CD8-positive, alpha-beta memory T cell (primary cell): ENCODE data around the gene METTL21A. TPM values are rescaled to one million over a fixed set of nuclear protein-coding genes. Genes with fewer than 3 reads are reported as not detected.
A peak's percentile ranks its signal among the peaks of the same experiment; 100 is the strongest.

Experiments
- CTCF ChIA-PET: fragments of 350-600 bp; sonication (Branson Sonifier 250); formaldehyde crosslinking; loops from one replicate; lab custom pipeline; 2021; ENCODE audit warnings: antibody characterized with exemption; lab: Charles Lee
- POLR2A ChIA-PET: fragments of 350-600 bp; sonication (Branson Sonifier 250); formaldehyde crosslinking; loops from one replicate; lab custom pipeline; 2021; ENCODE audit warnings: antibody characterized with exemption; lab: Charles Lee
- DNase-seq, 5 donors: peaks; one replicate each; pipeline versions ENCODE4 v3.0.0 to v3.0.0-alpha.2; 2020 to 2022; ENCODE audit warnings: mixed read lengths in 1 of 5
- H3K27ac ChIP-seq: one replicate; pipeline ENCODE4 v1.7.0; 2013; ENCODE audit warnings: low read depth, mild to moderate bottlenecking, low read length, moderate library complexity
- H3K27me3 ChIP-seq: 2 replicates; pipeline ENCODE4 v1.7.0; 2013; ENCODE audit warnings: low read length, mild to moderate bottlenecking; ENCODE audit not compliant: insufficient read depth, poor library complexity, severe bottlenecking
- H3K36me3 ChIP-seq: 2 replicates; pipeline ENCODE4 v1.7.0; 2013; ENCODE audit warnings: mild to moderate bottlenecking, low read length, moderate library complexity; ENCODE audit not compliant: insufficient read depth
- H3K4me1 ChIP-seq: 2 replicates; pipeline ENCODE4 v1.7.0; 2013; ENCODE audit warnings: mild to moderate bottlenecking, low read length, moderate library complexity; ENCODE audit not compliant: insufficient read depth
- H3K4me3 ChIP-seq: 2 replicates; pipeline ENCODE4 v1.7.0; 2013; ENCODE audit warnings: mild to moderate bottlenecking, low read length
- H3K9me3 ChIP-seq: 2 replicates; pipeline ENCODE4 v1.7.0; 2013; ENCODE audit warnings: mild to moderate bottlenecking, low read length
- H3K27ac Mint-ChIP-seq, 8 donors: one replicate each; pipeline ENCODE4 v1.8.0; 2020 to 2021; ENCODE audit warnings: mixed read lengths in 8 of 8, mild to moderate bottlenecking in 6 of 8, inconsistent platforms in 3 of 8, moderate library complexity in 3 of 8
- H3K27me3 Mint-ChIP-seq, 2 donors: one replicate each; pipeline ENCODE4 v1.8.0; 2020 to 2021; ENCODE audit warnings: mixed read lengths in 2 of 2, mild to moderate bottlenecking in 1 of 2, moderate library complexity in 1 of 2
- H3K36me3 Mint-ChIP-seq, 3 donors: one replicate each; pipeline ENCODE4 v1.8.0; 2020 to 2021; ENCODE audit warnings: mixed read lengths in 3 of 3, inconsistent platforms in 1 of 3, mild to moderate bottlenecking in 1 of 3
- H3K4me1 Mint-ChIP-seq, 3 donors: one replicate each; pipeline ENCODE4 v1.8.0; 2020 to 2021; ENCODE audit warnings: mixed read lengths in 3 of 3, inconsistent platforms in 1 of 3, mild to moderate bottlenecking in 1 of 3
- H3K4me3 Mint-ChIP-seq, 7 donors: one replicate each; pipeline ENCODE4 v1.8.0; 2020 to 2021; ENCODE audit warnings: mixed read lengths in 7 of 7, mild to moderate bottlenecking in 6 of 7, moderate library complexity in 4 of 7, inconsistent platforms in 2 of 7
- H3K9me3 Mint-ChIP-seq, 5 donors: one replicate each; pipeline ENCODE4 v1.8.0; 2020 to 2022; ENCODE audit warnings: mixed read lengths in 5 of 5, mild to moderate bottlenecking in 3 of 5, moderate library complexity in 2 of 5, inconsistent platforms in 1 of 5
- polyA plus RNA-seq: library from polyadenylated mRNA; unstranded; fragments of 300-500 nt; fragmentation: Illumina TruSeq; gene quantifications from one replicate; pipeline ENCODE4 v1.2.3, GENCODE V29; 2021
- total RNA-seq, 2 experiments: library from RNA; stranded (reverse); gene quantifications; one replicate each; pipeline ENCODE4 v1.2.3, GENCODE V29; 2021

The METTL21A gene
- total and polyA plus RNA-seq, 3 experiments from 2014 or later = 30.4 to 32.8 (median 31.5) TPM

GRCh38 chr2:207587305-207587704, 37.9 kb downstream of the METTL21A start:
- peak overlapping the region in 4 of 8 donors; percentile 2 to 82 (median 48) for H3K27ac Mint-ChIP-seq
- H3K4me3 Mint-ChIP-seq = no peak overlapping the region
- H3K36me3 ChIP-seq = peaks cover 23% of the 10 kb centered on the region
- H3K4me1 Mint-ChIP-seq = peaks cover 27 to 40% (median 28%) of the 10 kb centered on the region in 3 donors
- POLR2A ChIA-PET = no interaction called here
- CTCF ChIA-PET = interaction anchor here (0.7 to 0.8 kb wide), 2 partner anchors 16 to 419 kb away, joined by 3 read pairs; no protein-coding TSS in a partner anchor
- H3K36me3 Mint-ChIP-seq = peaks cover 48 to 87% (median 52%) of the 10 kb centered on the region in 3 donors
- H3K9me3 ChIP-seq = no peaks in the 10 kb centered on the region
- H3K9me3 Mint-ChIP-seq = peaks cover 0 to 5% (median 2%) of the 10 kb centered on the region in 5 donors
- no peak overlapping the region for H3K4me3 ChIP-seq
- no peak for DNase-seq
- H3K4me1 ChIP-seq = no peaks in the 10 kb centered on the region
- H3K27ac ChIP-seq = no peak overlapping the region
- no peaks in the 10 kb centered on the region for H3K27me3 ChIP-seq
- H3K27me3 Mint-ChIP-seq = no peaks in the 10 kb centered on the region

GRCh38 chr2:207584952-207585351, 40.2 kb downstream of the METTL21A start:
- CTCF ChIA-PET = no interaction called here
- H3K36me3 Mint-ChIP-seq = peaks cover 34 to 86% (median 44%) of the 10 kb centered on the region in 3 donors

GRCh38 chr2:207571370-207571769, 53.8 kb downstream of the METTL21A start:
- H3K27ac ChIP-seq = no peak overlapping the region
- Mint-ChIP-seq H3K36me3 (peaks cover 8 to 81% (median 28%) of the 10 kb centered on the region in 3 donors), H3K27ac (peak overlapping the region in 3 of 8 donors; percentile 17 to 50 (median 42)), H3K4me1 (peaks cover 18 to 35% (median 30%) of the 10 kb centered on the region in 3 donors), H3K27me3 (no peaks in the 10 kb centered on the region), H3K9me3 (no peaks in the 10 kb centered on the region), H3K4me3 (no peak overlapping the region)
- no peaks in the 10 kb centered on the region for H3K9me3 ChIP-seq
- H3K27me3 ChIP-seq = no peaks in the 10 kb centered on the region
- H3K36me3 ChIP-seq = peaks cover 38% of the 10 kb centered on the region
- POLR2A ChIA-PET = no interaction called here
- no peaks in the 10 kb centered on the region for H3K4me1 ChIP-seq
- no peak for DNase-seq
- CTCF ChIA-PET = no interaction called here
- no peak overlapping the region for H3K4me3 ChIP-seq

More at GRCh38 chr2:207584952-207585351, 40.2 kb downstream of the METTL21A start:
- Mint-ChIP-seq H3K4me3 (no peak overlapping the region), H3K9me3 (no peaks in the 10 kb centered on the region), H3K27ac (peak overlapping the region in 4 of 8 donors; percentile 8 to 49 (median 14)), H3K4me1 (peaks cover 31 to 36% (median 35%) of the 10 kb centered on the region in 3 donors), H3K27me3 (no peaks in the 10 kb centered on the region)
- no peaks in the 10 kb centered on the region for H3K4me1 ChIP-seq
- no peak for DNase-seq
- no peak overlapping the region for H3K27ac ChIP-seq
- H3K36me3 ChIP-seq = peaks cover 30% of the 10 kb centered on the region
- no peaks in the 10 kb centered on the region for H3K27me3 ChIP-seq
- POLR2A ChIA-PET = no interaction called here
- H3K4me3 ChIP-seq = no peak overlapping the region
- H3K9me3 ChIP-seq = no peaks in the 10 kb centered on the region

- H3K9me3 ChIP-seq = no peaks in the 10 kb centered on the region
- H3K4me1 ChIP-seq = no peaks in the 10 kb centered on the region
- no peak overlapping the region for H3K27ac ChIP-seq
- Mint-ChIP-seq H3K36me3 (peaks cover 3 to 77% (median 23%) of the 10 kb centered on the region in 3 donors), H3K4me3 (no peak overlapping the region), H3K4me1 (peaks cover 24 to 41% (median 37%) of the 10 kb centered on the region in 3 donors), H3K27ac (peak overlapping the region in 3 of 8 donors; percentile 23 to 30 (median 26)), H3K27me3 (no peaks in the 10 kb centered on the region), H3K9me3 (no peaks in the 10 kb centered on the region)
- H3K36me3 ChIP-seq = peaks cover 45% of the 10 kb centered on the region
- no peaks in the 10 kb centered on the region for H3K27me3 ChIP-seq
- ChIA-PET CTCF (interaction anchor here (1.2 to 1.6 kb wide), 2 partner anchors 58 to 474 kb away, joined by 3 to 7 read pairs; partner anchors contain the start of gene METTL21A), POLR2A (interaction anchor here (0.8 kb wide), 1 partner anchor 37 kb away, joined by 5 read pairs; no protein-coding TSS in a partner anchor)
- H3K4me3 ChIP-seq = no peak overlapping the region
- DNase-seq = no peak
Measured at GRCh38 chr2:207567671-207568070, 57.5 kb downstream of the METTL21A start.

GRCh38 chr2:207565736-207566500, 59.3 kb downstream of the METTL21A start:
- no peaks in the 10 kb centered on the region for H3K9me3 Mint-ChIP-seq
- H3K27ac ChIP-seq = no peak overlapping the region
- H3K27ac Mint-ChIP-seq = peak overlapping the region in 6 of 8 donors; percentile 19 to 84 (median 42)
- no peaks in the 10 kb centered on the region for H3K27me3 ChIP-seq
- peaks cover 28 to 51% (median 46%) of the 10 kb centered on the region in 3 donors for H3K4me1 Mint-ChIP-seq
- POLR2A ChIA-PET = interaction anchor here (0.6 kb wide), 1 partner anchor 554 kb away, joined by 3 read pairs; no protein-coding TSS in a partner anchor
- no peaks in the 10 kb centered on the region for H3K27me3 Mint-ChIP-seq
- H3K36me3 ChIP-seq = peaks cover 43% of the 10 kb centered on the region
- H3K4me3 ChIP-seq = no peak overlapping the region
- no peaks in the 10 kb centered on the region for H3K9me3 ChIP-seq
- no peaks in the 10 kb centered on the region for H3K4me1 ChIP-seq
- CTCF ChIA-PET = interaction anchor here (1.6 kb wide), 1 partner anchor 476 kb away, joined by 3 read pairs; no protein-coding TSS in a partner anchor
- H3K36me3 Mint-ChIP-seq = peaks cover 3 to 79% (median 26%) of the 10 kb centered on the region in 3 donors
- H3K4me3 Mint-ChIP-seq = no peak overlapping the region
- no peak for DNase-seq

Other genes with a start within 250 kb of the METTL21A start
- gene CREB1, start 95.4 kb downstream of the METTL21A start, total RNA-seq = 10 to 100 TPM; 95.4 to 96.2 TPM
- gene CREB1, start 95.4 kb downstream of the METTL21A start, polyA plus RNA-seq = 60.2 TPM
- gene CCNYL1, start 86.2 kb upstream of the METTL21A start, total RNA-seq = 1 to 10 TPM; 6.1 to 7.2 TPM
- 2.0 TPM for gene CCNYL1, start 86.2 kb upstream of the METTL21A start, polyA plus RNA-seq
- gene FZD5, start 144.5 kb upstream of the METTL21A start, total RNA-seq = 1 to 10 TPM; 1.1 to 1.2 TPM
- 0.06 TPM for gene FZD5, start 144.5 kb upstream of the METTL21A start, polyA plus RNA-seq